Measurements from ENCODE around the gene C12orf57. TPM values are rescaled to one million over a fixed set of nuclear protein-coding genes. Genes with fewer than 3 reads are reported as not detected.
"Not testable (repeated sequence)": the region's sequence is repeated elsewhere in the genome, so short reads cannot be mapped to it uniquely, and the experiment has no call there.

C12orf57 gene
- 1.8 TPM in 1 of 2 replicates, not detected in the other for total RNA-seq (2014; rRNA removed; shearing (Covaris generic))

- peak; percentile 50 for DNase-seq (ENCODE audit: low spot score)
These were observed at the start of gene C12orf57, which contains the start of gene RNU7-1 for GRCh38 chr12:6943722-6944380. C12orf57 (plus strand) TSS chr12:6944022; CDS start chr12:6944122, 100 bp downstream. RNU7-1 (plus strand) TSS chr12:6943816.

GRCh38 chr12:6894321-6894720 lies 49.5 kb upstream of the C12orf57 start:
- no peak for DNase-seq (ENCODE audit: low spot score)

GRCh38 chr12:6896846-6897435 lies 46.9 kb upstream of the C12orf57 start:
- DNase-seq (ENCODE audit: low spot score), result no peak

DNA sequence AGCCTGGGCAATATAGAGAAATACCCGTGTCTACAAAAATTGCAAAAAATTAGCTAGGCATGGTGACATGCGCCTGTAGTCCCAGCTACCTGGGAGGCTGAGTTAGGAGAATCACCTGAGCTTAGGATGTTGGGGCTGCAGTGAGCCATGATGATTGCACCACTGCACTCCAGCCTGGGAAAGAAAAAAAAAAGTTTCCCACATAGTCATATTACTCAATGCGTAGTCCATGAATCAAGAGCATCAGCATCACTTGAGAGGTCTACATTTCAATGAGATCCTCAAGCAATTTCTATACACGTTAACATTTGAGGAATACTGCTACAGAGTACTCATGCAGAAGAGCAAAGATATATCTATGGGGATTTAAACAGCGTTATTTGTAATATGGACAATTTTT lies 44.4 kb upstream of the C12orf57 start:
- DNase-seq (ENCODE audit: low spot score), result no peak

DNA sequence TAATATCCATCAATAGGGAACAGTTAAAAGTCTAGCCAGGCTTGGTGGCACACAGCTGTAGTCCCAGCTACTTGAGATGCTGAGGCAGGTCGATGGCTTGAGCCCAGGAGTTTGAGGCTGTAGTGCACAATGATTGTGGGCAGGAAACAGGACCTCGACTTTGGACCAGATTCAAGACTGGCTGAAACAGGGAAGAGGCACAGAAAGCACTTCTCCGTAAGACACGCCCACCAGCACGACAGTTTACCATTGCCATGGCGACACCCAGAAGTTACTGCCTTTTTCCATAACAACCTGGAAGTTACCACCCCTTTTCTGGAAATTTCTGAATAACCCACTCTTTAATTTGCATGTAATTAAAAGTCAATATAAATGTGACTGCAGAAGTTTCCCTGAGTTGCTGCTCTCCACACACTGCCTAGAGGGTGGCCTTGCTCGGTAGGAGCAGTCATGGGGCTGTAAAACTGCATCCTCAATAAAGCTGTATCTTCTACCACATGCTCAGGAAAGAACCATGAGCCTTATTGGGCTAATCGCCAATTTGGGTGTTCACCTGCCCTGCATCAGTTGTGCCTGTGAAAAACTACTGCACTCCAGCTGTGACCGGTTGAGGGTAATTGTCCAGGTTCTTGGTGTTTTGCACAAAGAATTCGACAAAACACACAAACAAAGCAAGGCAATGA lies 43.8 kb upstream of the C12orf57 start:
- no peak for DNase-seq (ENCODE audit: low spot score)

- no peak for DNase-seq (ENCODE audit: low spot score)
These were observed 41.4 kb upstream of the C12orf57 start for GRCh38 chr12:6902448-6902847.

DNA sequence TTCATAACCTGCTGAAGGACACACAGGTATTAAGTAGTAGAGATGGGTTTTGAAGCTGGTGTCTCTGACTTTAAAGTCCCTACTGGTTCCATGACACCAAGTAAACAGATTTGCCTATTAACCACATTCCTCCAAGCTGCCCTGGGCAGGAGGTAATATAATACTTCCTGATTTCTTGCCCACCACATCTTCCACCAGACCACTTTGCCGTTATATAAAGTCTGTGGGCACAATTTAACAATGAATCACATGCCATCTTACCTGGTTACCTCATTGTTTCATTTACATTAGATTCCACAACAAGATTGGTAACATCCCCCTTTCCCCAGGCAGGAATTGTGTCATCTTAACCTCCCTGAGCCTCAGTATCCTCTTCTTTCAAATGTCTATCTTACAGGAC lies 40.1 kb upstream of the C12orf57 start:
- DNase-seq (ENCODE audit: low spot score), result no peak

GRCh38 chr12:6904280-6905276 lies 39.2 kb upstream of the C12orf57 start, which contains the start of gene LRRC23:
LRRC23 (plus strand) TSS chr12:6904822; CDS start chr12:6905634, 812 bp downstream.
- peak; percentile 83 for DNase-seq (ENCODE audit: low spot score)

- no peak for DNase-seq (ENCODE audit: low spot score)
These were observed 38.3 kb upstream of the C12orf57 start for GRCh38 chr12:6905414-6906040.

DNA sequence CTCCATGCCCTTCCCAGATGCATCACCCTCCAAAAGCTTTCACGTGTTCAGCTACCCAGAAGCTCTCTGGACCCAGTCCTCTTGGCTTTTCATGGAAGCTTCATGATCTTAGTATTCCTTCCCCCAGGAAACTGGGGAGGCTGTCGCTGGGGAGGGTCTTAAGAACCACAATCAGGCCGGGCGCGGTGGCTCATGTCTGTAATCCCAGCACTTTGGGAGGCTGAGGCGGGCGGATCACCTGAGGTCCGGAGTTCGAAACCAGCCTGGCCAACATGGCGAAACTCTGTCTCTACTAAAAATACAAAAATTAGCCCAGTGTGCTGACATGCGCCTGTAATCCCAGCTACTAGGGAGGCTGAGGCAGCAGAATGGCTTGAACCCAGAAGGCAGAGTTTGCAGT lies 35.7 kb upstream of the C12orf57 start:
- not testable (repeated sequence) for DNase-seq (ENCODE audit: low spot score)

DNA sequence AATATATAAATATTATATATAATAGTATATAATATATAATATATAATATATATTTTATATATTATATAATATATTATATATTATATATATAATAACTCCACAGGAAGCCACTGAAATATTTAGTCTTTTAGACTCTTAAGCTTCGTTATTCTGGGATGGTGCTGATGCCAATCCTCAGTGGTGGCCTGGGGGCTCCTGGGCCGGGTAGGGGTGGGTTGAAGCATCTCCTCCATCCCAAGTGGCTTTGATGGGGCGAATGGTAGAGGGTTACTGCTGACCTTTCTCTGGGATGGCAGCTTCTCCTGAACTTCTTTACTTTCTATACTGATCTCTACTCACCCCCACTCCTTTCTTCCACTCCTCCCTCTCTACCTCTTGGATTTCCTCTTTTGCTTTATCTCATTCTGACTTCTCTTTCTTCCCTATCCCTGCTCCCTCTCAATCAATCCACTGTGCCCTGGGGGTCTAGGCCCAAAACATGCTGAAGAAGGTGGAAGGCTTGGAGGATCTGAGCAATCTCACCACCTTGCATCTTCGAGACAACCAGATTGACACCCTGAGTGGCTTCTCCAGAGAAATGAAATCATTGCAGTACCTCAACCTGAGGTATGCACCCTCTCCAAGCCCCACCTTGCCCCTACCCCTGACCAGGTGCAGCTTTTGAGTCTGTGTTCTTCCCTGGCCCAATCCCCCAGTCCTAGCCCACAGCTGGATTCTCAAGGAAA lies 34.2 kb upstream of the C12orf57 start:
- DNase-seq (ENCODE audit: low spot score), result no peak

DNA sequence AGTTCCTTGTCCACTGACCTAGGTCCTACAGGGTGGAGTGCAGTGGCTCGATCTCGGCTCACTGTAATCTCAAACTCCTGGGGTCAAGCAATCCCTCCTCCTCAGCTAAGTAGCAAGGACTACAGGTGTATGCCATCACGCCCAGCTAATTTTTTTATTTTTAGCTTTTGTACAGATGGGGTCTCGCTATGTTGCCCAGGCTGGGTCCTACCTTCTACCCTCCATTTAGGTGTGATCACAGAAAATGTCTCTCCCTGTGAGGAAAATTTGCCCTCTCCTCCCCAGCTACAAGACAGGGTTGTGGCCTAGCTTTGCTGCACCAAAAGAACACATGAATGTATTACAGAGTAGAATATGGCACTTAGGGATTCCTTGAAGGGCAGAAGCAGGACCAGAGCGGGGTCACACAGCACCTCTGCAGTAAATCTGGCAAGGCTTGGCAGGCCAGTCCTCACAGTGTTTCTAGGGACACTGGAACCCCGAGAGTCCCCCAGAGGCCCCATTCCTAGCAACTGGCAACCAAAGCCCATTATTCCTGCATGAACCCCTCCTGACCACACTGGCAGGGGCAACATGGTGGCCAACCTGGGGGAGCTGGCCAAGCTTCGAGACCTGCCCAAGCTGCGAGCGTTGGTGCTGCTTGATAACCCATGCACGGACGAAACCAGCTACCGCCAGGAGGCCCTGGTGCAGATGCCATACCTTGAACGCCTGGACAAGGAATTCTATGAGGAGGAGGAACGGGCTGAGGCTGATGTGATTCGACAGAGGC lies 31.5 kb upstream of the C12orf57 start:
- no peak for DNase-seq (ENCODE audit: low spot score)

- DNase-seq (ENCODE audit: low spot score), result no peak
These were observed 29.4 kb upstream of the C12orf57 start, which contains the start of gene ENO2 for GRCh38 chr12:6914246-6914946. ENO2 (plus strand) TSS chr12:6914580; CDS start chr12:6915833, 1,253 bp downstream.

- DNase-seq (ENCODE audit: low spot score), result no peak
These were observed 28.7 kb upstream of the C12orf57 start for GRCh38 chr12:6914947-6915788.

GRCh38 chr12:6915789-6916285 lies 28.0 kb upstream of the C12orf57 start:
- DNase-seq (ENCODE audit: low spot score), result no peak

GRCh38 chr12:6916426-6917200 lies 27.2 kb upstream of the C12orf57 start:
- no peak for DNase-seq (ENCODE audit: low spot score)
